H1 (cell line): Measurements from ENCODE around the gene KCND3.

ENCODE experiments used
- CHD1 ChIP-seq: IDR thresholded peaks from 2 replicates; pipeline ENCODE4 v1.6.1; 2012; ENCODE audit warnings: low read depth, low read length, improper control_type of control experiment
- FOSL1 ChIP-seq: IDR thresholded peaks from 2 replicates; pipeline ENCODE4 v1.6.1; 2011; ENCODE audit warnings: mild to moderate bottlenecking, low read depth, low read length, moderate library complexity; ENCODE audit not compliant: insufficient read depth
- JUND ChIP-seq: IDR thresholded peaks from 2 replicates; pipeline ENCODE4 v1.6.1; 2011; ENCODE audit warnings: mild to moderate bottlenecking, improper control_type of control experiment, low read length
- POU5F1 ChIP-seq: IDR thresholded peaks from 2 replicates; pipeline ENCODE4 v1.6.1; 2011; ENCODE audit warnings: low read depth, mild to moderate bottlenecking, low read length, moderate library complexity
- RAD21 ChIP-seq, 2 experiments: IDR thresholded peaks in 1 of 2; conservative IDR thresholded peaks in 1 of 2; 2 replicates each; pipeline ENCODE4 v1.6.1; 2011; ENCODE audit warnings: low read depth in 2 of 2, low read length in 2 of 2, improper control_type of control experiment in 1 of 2, inconsistent platforms in 1 of 2, mild to moderate bottlenecking in 1 of 2, moderate library complexity in 1 of 2
- TF ChIP-seq, protein P1 (sequence below), 3 experiments: IDR thresholded peaks; 1 replicate in 2 of 3; 2 replicates in 1 of 3; pipeline versions ENCODE4 v1.5.1 to v1.6.1; 2011; ENCODE audit warnings: low read length in 3 of 3, mild to moderate bottlenecking in 3 of 3, inconsistent platforms in 2 of 3, low read depth in 1 of 3, moderate library complexity in 1 of 3; ENCODE audit not compliant: insufficient read depth in 1 of 3; ENCODE audit errors: control extremely low read depth in 1 of 3

DNA sequence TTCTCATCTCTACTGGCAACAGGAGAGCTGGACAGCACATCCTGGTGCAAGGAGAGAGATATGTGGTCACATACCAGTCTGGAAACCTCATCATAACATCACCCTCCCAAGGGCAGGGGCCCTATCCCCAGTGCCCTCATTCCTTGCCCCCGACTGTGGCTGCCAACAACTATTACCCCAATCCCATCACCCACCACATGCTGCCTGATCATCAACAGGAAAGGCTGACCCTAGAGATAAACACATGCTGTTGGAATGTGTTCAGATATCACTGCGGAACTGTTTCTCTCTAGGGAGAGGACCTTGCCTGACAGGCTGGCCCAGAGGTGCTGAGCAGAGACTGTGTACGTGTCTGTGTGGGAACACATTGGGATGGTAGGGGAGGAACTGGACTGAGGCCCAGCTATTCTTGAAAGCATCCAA lies 245.8 kb downstream of the KCND3 start:
- TF ChIP-seq CHD1 (no peak), RAD21 (IDR thresholded peaks at IDR 0.05 in 1 of 2, conservative IDR thresholded peaks at IDR 0.05 in 1 of 2; ENCODE audit: low read depth in 2 of 2, low read length in 2 of 2) (no peak), POU5F1 (no peak), JUND (no peak), FOSL1 (no peak)
- TF ChIP-seq, protein P1, sequence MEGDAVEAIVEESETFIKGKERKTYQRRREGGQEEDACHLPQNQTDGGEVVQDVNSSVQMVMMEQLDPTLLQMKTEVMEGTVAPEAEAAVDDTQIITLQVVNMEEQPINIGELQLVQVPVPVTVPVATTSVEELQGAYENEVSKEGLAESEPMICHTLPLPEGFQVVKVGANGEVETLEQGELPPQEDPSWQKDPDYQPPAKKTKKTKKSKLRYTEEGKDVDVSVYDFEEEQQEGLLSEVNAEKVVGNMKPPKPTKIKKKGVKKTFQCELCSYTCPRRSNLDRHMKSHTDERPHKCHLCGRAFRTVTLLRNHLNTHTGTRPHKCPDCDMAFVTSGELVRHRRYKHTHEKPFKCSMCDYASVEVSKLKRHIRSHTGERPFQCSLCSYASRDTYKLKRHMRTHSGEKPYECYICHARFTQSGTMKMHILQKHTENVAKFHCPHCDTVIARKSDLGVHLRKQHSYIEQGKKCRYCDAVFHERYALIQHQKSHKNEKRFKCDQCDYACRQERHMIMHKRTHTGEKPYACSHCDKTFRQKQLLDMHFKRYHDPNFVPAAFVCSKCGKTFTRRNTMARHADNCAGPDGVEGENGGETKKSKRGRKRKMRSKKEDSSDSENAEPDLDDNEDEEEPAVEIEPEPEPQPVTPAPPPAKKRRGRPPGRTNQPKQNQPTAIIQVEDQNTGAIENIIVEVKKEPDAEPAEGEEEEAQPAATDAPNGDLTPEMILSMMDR (IDR thresholded peaks at IDR 0.05; ENCODE audit: control extremely low read depth in 1 of 3, insufficient read depth in 1 of 3, low read depth in 1 of 3, low read length in 3 of 3): no peak
